Keratinocyte (primary cell): ENCODE results near the gene RELL1. TPM values are rescaled to one million over a fixed set of nuclear protein-coding genes. Genes with fewer than 3 reads are reported as not detected.
"Not testable (repeated sequence)": the region's sequence is repeated elsewhere in the genome, so short reads cannot be mapped to it uniquely, and the experiment has no call there.

ENCODE experiments used
- DNase-seq: peaks from one replicate; pipeline ENCODE4 v3.0.0-alpha.2; 2011; ENCODE audit warnings: low read depth, missing footprints, low spot score
- FAIRE-seq: peaks from 2 replicates; lab custom pipeline; 2011; peaks lifted over from hg19 to GRCh38; lab: Jason Lieb, UNC
- H2AFZ ChIP-seq: 2 replicates; pipeline ENCODE4 v1.6.0; 2012; ENCODE audit warnings: low read length, control low read depth, inconsistent platforms; ENCODE audit not compliant: control insufficient read depth
- H3K27ac ChIP-seq: 2 replicates; pipeline ENCODE4 v1.5.1; 2011; ENCODE audit warnings: low read length; ENCODE audit not compliant: control insufficient read depth, insufficient read depth
- H3K27me3 ChIP-seq: 3 replicates; pipeline ENCODE4 v1.6.0; 2011; ENCODE audit warnings: low read length; ENCODE audit not compliant: control insufficient read depth, insufficient read depth; ENCODE audit errors: extremely low read depth
- H3K36me3 ChIP-seq, 2 experiments: 2 replicates in 1 of 2; 3 replicates in 1 of 2; pipeline ENCODE4 v1.5.1; 2011; ENCODE audit warnings: low read length in 2 of 2, mild to moderate bottlenecking in 1 of 2; ENCODE audit not compliant: control insufficient read depth in 2 of 2, insufficient read depth in 2 of 2; ENCODE audit errors: extremely low read depth in 1 of 2
- H3K4me1 ChIP-seq: 3 replicates; pipeline ENCODE4 v1.5.1; 2011; ENCODE audit warnings: low read length; ENCODE audit not compliant: control insufficient read depth, insufficient read depth; ENCODE audit errors: extremely low read depth
- H3K4me2 ChIP-seq: 3 replicates; pipeline ENCODE4 v1.6.0; 2011; ENCODE audit warnings: low read depth, low read length; ENCODE audit not compliant: control insufficient read depth, insufficient read depth; ENCODE audit errors: extremely low read depth
- H3K4me3 ChIP-seq, 3 experiments: fragments of 200-600 bp in 1 of 3; sonication (generic) in 1 of 3; 2 replicates in 2 of 3; 3 replicates in 1 of 3; pipeline ENCODE4 v1.5.1; 2011 to 2016; ENCODE audit warnings: low read length in 3 of 3, mild to moderate bottlenecking in 3 of 3, control low read depth in 2 of 3, inconsistent platforms in 1 of 3, low read depth in 1 of 3, mixed read lengths in 1 of 3, mixed run types in 1 of 3, moderate library complexity in 1 of 3; ENCODE audit not compliant: control insufficient read depth in 2 of 3, insufficient read depth in 2 of 3; ENCODE audit errors: extremely low read depth in 1 of 3
- H3K79me2 ChIP-seq: 2 replicates; pipeline ENCODE4 v1.6.0; 2012; ENCODE audit warnings: low read length; ENCODE audit not compliant: control insufficient read depth, insufficient read depth
- H3K9ac ChIP-seq: 3 replicates; pipeline ENCODE4 v1.6.0; 2011; ENCODE audit warnings: low read length; ENCODE audit not compliant: control insufficient read depth, insufficient read depth; ENCODE audit errors: extremely low read depth
- H3K9me1 ChIP-seq: 3 replicates; pipeline ENCODE4 v1.6.0; 2011; ENCODE audit warnings: low read length; ENCODE audit not compliant: control insufficient read depth, insufficient read depth; ENCODE audit errors: extremely low read depth
- H3K9me3 ChIP-seq: 2 replicates; pipeline ENCODE4 v1.5.1; 2012; ENCODE audit warnings: low read depth, low read length; ENCODE audit not compliant: control insufficient read depth
- H4K20me1 ChIP-seq: 3 replicates; pipeline ENCODE4 v1.6.0; 2011; ENCODE audit warnings: low read length; ENCODE audit not compliant: control insufficient read depth, insufficient read depth; ENCODE audit errors: extremely low read depth
- EZH2 ChIP-seq: IDR thresholded peaks from one replicate; pipeline ENCODE4 v1.6.1; 2012; ENCODE audit warnings: inconsistent platforms, mild to moderate bottlenecking, low read length, moderate library complexity
- dilution Hi-C: fragments of 300-500 bp; cut with MboI; formaldehyde crosslinking; loops from one replicate; pipeline ENCODE4 v1.7.0; 2020; ENCODE audit warnings: low sequenced_read_pairs; ENCODE audit not compliant: extremely low pct_ligation_motif_present
- polyA plus RNA-seq, 5 experiments: library from polyadenylated mRNA; depleted of rRNA in 3 of 5; stranded (reverse) in 3 of 5; stranded (forward) in 1 of 5; unstranded in 1 of 5; fragments of >200 nt; gene quantifications; 1 replicate in 1 of 5; 2 replicates in 3 of 5; 3 replicates in 1 of 5; pipeline versions ENCODE4 v1.2.1 to v1.2.3, GENCODE V29; 2011 to 2012; ENCODE audit warnings: missing spikeins in 2 of 5, low read depth in 1 of 5, low replicate concordance in 1 of 5
- TF ChIP-seq, protein P1 (sequence below), 3 experiments: IDR thresholded peaks in 1 of 3; conservative IDR thresholded peaks in 1 of 3; optimal IDR thresholded peaks in 1 of 3; 2 replicates in 2 of 3; 3 replicates in 1 of 3; pipeline versions ENCODE3 to v1.5.1; 2011; ENCODE audit warnings: low read length in 3 of 3, mild to moderate bottlenecking in 3 of 3, moderate library complexity in 2 of 3, control low read depth in 1 of 3, inconsistent platforms in 1 of 3; ENCODE audit not compliant: insufficient read depth in 2 of 3; ENCODE audit errors: extremely low read depth in 1 of 3

Gene RELL1
- polyA plus RNA-seq, 1 donor (not counting 4 experiments of a cell fraction or from before 2014, with no cell fraction given): 9.3 TPM

DNA sequence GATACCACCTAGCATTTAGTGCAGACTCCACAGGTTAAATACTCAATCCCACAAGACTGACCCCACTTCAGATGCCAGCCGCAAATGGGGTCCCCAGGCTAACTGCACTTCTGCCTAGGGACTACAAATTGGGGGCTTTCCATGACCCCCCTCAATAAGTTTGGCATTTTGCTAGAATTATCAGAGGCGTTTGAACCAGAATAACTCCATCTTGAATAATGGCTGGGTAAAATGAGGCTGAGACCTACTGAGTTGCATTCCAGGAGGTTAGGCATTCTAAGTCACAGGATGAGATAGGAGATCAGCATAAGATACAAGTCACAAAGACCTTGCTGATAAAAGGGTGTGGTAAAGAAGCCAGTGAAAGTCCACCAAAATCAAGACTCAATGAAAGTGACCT, 15.1 kb downstream of the RELL1 start:
- Histone ChIP-seq H2AFZ (no peak overlapping the region), H3K4me2 (no peak overlapping the region), H3K27me3 (no peaks in the 10 kb centered on the region), H3K4me3 (no peak overlapping the region), H3K9ac (no peak overlapping the region), H3K27ac (no peak overlapping the region), H3K4me1 (peaks cover 32% of the 10 kb centered on the region), H3K79me2 (peaks cover 12% of the 10 kb centered on the region), H3K36me3 (no peaks in the 10 kb centered on the region), H3K9me1 (no peaks in the 10 kb centered on the region), H4K20me1 (no peaks in the 10 kb centered on the region), H3K9me3 (no peaks in the 10 kb centered on the region)
- dilution Hi-C loops: no loop called here
- no peak for FAIRE-seq
- DNase-seq: no peak
- TF ChIP-seq EZH2: no peak
- TF ChIP-seq, protein P1, sequence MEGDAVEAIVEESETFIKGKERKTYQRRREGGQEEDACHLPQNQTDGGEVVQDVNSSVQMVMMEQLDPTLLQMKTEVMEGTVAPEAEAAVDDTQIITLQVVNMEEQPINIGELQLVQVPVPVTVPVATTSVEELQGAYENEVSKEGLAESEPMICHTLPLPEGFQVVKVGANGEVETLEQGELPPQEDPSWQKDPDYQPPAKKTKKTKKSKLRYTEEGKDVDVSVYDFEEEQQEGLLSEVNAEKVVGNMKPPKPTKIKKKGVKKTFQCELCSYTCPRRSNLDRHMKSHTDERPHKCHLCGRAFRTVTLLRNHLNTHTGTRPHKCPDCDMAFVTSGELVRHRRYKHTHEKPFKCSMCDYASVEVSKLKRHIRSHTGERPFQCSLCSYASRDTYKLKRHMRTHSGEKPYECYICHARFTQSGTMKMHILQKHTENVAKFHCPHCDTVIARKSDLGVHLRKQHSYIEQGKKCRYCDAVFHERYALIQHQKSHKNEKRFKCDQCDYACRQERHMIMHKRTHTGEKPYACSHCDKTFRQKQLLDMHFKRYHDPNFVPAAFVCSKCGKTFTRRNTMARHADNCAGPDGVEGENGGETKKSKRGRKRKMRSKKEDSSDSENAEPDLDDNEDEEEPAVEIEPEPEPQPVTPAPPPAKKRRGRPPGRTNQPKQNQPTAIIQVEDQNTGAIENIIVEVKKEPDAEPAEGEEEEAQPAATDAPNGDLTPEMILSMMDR (optimal IDR thresholded peaks at IDR 0.05 in 1 of 3, IDR thresholded peaks at IDR 0.05 in 1 of 3, conservative IDR thresholded peaks at IDR 0.05 in 1 of 3; ENCODE audit: extremely low read depth in 1 of 3, insufficient read depth in 2 of 3, low read length in 3 of 3): no peak

DNA sequence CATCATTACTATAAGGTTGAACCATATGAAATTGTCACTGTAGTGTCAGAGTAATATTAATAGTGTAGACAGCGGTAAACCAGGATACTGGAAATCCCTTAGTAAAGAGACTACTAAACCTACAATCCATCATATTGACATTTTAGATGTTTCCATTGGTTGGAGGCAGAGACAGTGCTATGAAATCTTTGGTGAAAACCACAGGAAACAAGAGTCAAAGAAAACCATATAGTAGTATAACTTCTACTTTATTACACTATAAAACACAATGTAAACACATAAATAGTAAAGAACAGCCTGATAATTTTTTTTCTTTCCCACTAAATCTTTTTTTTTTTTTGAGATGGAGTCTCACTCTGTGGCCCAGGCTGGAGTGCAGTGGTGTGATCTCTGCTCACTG, 15.9 kb downstream of the RELL1 start:
- Histone ChIP-seq H3K4me1 (peaks cover 34% of the 10 kb centered on the region), H3K9me1 (peaks cover 2% of the 10 kb centered on the region)

DNA sequence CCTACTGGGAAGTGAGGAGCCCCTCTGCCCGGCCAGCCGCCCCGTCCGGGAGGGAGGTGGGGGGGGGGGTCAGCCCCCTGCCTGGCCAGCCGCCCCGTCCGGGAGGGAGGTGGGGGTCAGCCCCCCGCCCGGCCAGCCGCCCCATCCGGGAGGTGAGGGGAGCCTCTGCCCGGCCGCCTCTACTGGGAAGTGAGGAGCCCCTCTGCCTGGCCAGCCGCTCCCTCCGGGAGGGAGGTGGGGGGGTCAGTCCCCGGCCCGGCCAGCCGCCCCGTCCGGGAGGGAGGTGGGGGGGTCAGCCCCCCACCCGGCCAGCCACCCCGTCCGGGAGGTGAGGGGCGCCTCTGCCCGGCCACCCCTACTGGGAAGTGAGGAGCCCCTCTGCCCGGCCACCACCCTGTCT, 17.1 kb downstream of the RELL1 start:
- H3K4me3 ChIP-seq, H3K27me3 ChIP-seq, H3K4me2 ChIP-seq, dilution Hi-C loops, H3K9me3 ChIP-seq, H3K36me3 ChIP-seq, H2AFZ ChIP-seq, FAIRE-seq, H3K27ac ChIP-seq, DNase-seq, H4K20me1 ChIP-seq, H3K9me1 ChIP-seq, H3K9ac ChIP-seq: not testable (repeated sequence)
- Histone ChIP-seq H3K79me2 (peaks cover 17% of the 10 kb centered on the region), H3K4me1 (peaks cover 32% of the 10 kb centered on the region)

More for the DNA sequence above, 15.9 kb downstream of the RELL1 start:
- Histone ChIP-seq H4K20me1 (no peaks in the 10 kb centered on the region), H3K36me3 (no peaks in the 10 kb centered on the region), H3K9me3 (no peaks in the 10 kb centered on the region), H3K27ac (no peak overlapping the region), H3K79me2 (peaks cover 17% of the 10 kb centered on the region), H3K9ac (no peak overlapping the region), H3K27me3 (no peaks in the 10 kb centered on the region), H3K4me2 (no peak overlapping the region), H3K4me3 (no peak overlapping the region), H2AFZ (no peak overlapping the region)
- DNase-seq: no peak
- no peak for TF ChIP-seq EZH2
- TF ChIP-seq, protein P1 (optimal IDR thresholded peaks at IDR 0.05 in 1 of 3, IDR thresholded peaks at IDR 0.05 in 1 of 3, conservative IDR thresholded peaks at IDR 0.05 in 1 of 3; ENCODE audit: extremely low read depth in 1 of 3, insufficient read depth in 2 of 3, low read length in 3 of 3): no peak
- FAIRE-seq: no peak
- dilution Hi-C loops: no loop called here
